Sigmoid colon (tissue), 4 donors: ENCODE measurements around the gene KLHL29.

ENCODE experiments used
- POLR2A ChIP-seq, 2 donors: fragments of 450-650 bp; IDR thresholded peaks; one replicate each; pipeline ENCODE4 v1.6.1; 2016; ENCODE audit warnings: antibody characterized with exemption in 2 of 2, mild to moderate bottlenecking in 2 of 2, moderate library complexity in 2 of 2
- POLR2AphosphoS5 ChIP-seq, 4 donors: sonication (generic); formaldehyde crosslinking; IDR thresholded peaks; one replicate each; pipeline ENCODE4 v1.6.1; 2017; ENCODE audit warnings: antibody characterized with exemption in 4 of 4
- TF ChIP-seq, protein P1 (sequence below), 4 experiments: fragments of 450-650 bp in 3 of 4; fragments of 200-600 bp in 1 of 4; IDR thresholded peaks; one replicate each; pipeline ENCODE4 v1.5.1; 2016 to 2019; ENCODE audit warnings: antibody characterized with exemption in 4 of 4, mild to moderate bottlenecking in 3 of 4, moderate library complexity in 2 of 4

DNA sequence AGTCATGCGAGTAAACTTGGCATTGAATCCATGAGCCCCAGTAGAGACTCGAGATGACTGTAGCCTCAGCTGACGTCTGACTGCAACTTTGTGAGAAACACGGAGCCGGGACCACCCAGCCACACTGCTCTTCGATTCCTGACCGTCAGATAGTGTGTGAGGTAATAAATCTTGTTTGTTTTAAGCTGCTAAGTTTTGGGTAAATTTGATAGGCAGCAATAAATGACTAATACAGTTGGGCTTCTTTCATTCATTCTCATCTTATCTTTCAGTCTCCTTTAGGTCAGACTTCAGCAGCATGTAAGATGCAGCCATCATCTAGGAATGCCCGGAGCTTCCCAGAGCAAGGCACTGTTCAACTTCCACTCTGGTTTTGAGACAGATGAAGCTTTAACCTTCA lies 8.0 kb upstream of the KLHL29 start:
- TF ChIP-seq, protein P1, sequence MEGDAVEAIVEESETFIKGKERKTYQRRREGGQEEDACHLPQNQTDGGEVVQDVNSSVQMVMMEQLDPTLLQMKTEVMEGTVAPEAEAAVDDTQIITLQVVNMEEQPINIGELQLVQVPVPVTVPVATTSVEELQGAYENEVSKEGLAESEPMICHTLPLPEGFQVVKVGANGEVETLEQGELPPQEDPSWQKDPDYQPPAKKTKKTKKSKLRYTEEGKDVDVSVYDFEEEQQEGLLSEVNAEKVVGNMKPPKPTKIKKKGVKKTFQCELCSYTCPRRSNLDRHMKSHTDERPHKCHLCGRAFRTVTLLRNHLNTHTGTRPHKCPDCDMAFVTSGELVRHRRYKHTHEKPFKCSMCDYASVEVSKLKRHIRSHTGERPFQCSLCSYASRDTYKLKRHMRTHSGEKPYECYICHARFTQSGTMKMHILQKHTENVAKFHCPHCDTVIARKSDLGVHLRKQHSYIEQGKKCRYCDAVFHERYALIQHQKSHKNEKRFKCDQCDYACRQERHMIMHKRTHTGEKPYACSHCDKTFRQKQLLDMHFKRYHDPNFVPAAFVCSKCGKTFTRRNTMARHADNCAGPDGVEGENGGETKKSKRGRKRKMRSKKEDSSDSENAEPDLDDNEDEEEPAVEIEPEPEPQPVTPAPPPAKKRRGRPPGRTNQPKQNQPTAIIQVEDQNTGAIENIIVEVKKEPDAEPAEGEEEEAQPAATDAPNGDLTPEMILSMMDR (IDR thresholded peaks at IDR 0.05) = no peak
- TF ChIP-seq POLR2AphosphoS5 (IDR thresholded peaks at IDR 0.05) = no peak
- no peak for TF ChIP-seq POLR2A (IDR thresholded peaks at IDR 0.05)
